Ovary (tissue), 3 donors: ENCODE data around the gene PCIF1.

ENCODE experiments used
- CTCF ChIP-seq, 3 donors: fragments of 450-650 bp in 2 of 3; fragments of 200-600 bp in 1 of 3; IDR thresholded peaks; one replicate each; pipeline versions ENCODE4 v1.5.1 to v1.8.0; 2016 to 2022; ENCODE audit warnings: antibody characterized with exemption in 3 of 3, mild to moderate bottlenecking in 1 of 3
- EP300 ChIP-seq: sonication (generic); formaldehyde crosslinking; IDR thresholded peaks from one replicate; pipeline ENCODE4 v1.6.1; 2017; ENCODE audit warnings: antibody characterized with exemption
- donor health status: DM: no; HTN: no; CAD: no.

DNA sequence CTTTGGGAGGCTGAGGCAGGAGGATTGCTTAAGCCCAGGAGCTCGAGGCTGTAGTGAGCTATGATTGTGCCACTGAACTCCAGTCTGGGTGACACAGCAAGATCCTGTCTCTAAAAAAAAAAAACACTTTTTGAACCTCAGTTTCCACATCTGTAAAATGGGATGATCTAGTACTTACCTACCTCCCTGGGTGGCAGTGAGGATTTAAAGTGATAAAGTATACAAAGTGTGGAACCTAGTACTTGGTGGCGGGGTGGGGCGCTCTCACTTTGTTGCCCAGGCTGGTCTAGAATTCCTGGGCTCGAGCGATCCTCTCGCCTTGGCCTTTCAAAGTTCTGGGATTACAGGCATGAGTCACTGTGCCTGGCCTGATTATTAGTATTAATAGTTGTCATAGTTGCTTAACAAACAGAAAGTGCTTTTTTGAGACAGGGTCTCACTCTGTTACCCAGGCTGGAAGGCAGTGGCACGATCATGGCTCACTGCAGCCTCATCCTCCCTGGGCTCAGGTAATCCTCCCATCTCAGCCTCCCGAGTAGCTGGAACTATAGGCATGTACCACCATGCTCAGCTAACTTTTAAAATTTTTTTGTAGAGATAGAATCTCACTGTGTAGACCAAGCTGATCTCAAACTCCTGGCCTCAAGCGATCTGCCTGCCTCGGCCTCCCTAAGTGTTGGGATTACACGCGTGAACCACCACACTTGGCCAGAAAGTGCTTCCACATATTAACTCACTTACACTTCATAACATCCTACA is 15.5 kb upstream of the PCIF1 start:
- TF ChIP-seq CTCF (IDR thresholded peaks at IDR 0.05) (no peak), EP300 (no peak)
